Measurements from ENCODE around the gene PTPDC1. TPM values are rescaled to one million over a fixed set of nuclear protein-coding genes. Genes with fewer than 3 reads are reported as not detected.

PTPDC1 gene
- total RNA-seq, 2 donors from 2014 or later, result 11.7 to 12.2 TPM

DNA sequence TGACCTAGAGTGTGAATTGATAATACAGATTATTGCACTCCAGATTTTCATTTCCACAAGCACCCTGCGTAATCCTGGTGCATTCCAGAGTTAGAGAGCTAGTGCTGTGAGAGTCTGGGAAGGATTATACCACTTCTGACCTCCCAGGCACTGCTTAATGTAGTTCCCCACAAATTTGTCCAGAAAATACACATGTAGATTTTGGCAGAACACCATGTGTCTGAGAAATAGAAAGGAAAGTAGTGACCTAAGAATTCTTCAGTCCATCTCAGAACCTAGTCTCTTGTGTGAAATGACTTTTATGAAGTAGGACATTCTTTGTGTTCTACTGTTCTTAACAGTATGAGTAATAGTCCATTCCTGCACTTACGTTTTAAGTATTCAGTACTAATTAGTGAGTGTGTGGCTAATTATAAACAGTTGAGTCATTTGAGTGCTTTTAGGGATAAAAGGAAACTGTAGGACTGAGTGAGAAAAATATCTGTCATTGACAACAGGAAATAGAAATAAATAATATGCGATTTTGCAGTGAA is 27.8 kb upstream of the PTPDC1 start:
- intact Hi-C loops (cut with DNase I), result no loop called here
- Histone ChIP-seq H3K9me3 (no peaks in the 10 kb centered on the region), H3K4me1 (peaks cover 24% of the 10 kb centered on the region), H3K27me3 (no peaks in the 10 kb centered on the region), H3K4me3 (no peak overlapping the region), H3K27ac (peak overlapping the region; percentile 18 to 82 (median 40)), H3K36me3 (replicated peaks in 1 of 2; ENCODE audit: insufficient read depth in 1 of 2, low read depth in 2 of 2) (no peaks in the 10 kb centered on the region)
- DNase-seq, result peak in 2 of 4 donors; percentile 12 to 72
- ATAC-seq, result peak; percentile 89
- TF ChIP-seq, protein P1, sequence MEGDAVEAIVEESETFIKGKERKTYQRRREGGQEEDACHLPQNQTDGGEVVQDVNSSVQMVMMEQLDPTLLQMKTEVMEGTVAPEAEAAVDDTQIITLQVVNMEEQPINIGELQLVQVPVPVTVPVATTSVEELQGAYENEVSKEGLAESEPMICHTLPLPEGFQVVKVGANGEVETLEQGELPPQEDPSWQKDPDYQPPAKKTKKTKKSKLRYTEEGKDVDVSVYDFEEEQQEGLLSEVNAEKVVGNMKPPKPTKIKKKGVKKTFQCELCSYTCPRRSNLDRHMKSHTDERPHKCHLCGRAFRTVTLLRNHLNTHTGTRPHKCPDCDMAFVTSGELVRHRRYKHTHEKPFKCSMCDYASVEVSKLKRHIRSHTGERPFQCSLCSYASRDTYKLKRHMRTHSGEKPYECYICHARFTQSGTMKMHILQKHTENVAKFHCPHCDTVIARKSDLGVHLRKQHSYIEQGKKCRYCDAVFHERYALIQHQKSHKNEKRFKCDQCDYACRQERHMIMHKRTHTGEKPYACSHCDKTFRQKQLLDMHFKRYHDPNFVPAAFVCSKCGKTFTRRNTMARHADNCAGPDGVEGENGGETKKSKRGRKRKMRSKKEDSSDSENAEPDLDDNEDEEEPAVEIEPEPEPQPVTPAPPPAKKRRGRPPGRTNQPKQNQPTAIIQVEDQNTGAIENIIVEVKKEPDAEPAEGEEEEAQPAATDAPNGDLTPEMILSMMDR (IDR thresholded peaks at IDR 0.05), result no peak
- TF ChIP-seq POLR2A (IDR thresholded peaks at IDR 0.05), result peak in 2 of 3 donors; percentile 25 to 46
- WGBS, 2 donors, result 12% methylated on average over 3 of the region's 3 CpGs

DNA sequence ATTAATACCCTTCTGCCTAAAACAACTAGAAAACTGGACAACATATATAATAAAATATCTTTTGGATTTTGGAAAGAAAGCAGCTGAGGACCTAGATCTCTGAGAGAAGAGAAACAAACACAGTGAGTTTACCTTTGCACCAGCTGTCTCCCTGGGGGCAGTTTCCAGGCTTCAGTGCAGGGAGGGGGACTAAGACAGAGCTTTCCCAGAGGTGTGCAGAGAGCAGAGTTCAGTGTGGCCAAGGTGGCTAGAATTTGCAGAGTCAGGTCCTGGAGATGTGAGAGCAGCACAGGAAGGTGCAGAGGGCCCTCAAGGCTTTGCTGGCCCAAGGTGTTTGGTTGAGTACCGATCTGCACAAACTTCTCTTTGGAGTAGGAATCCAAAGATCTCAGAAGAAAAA is 26.3 kb upstream of the PTPDC1 start:
- Histone ChIP-seq H3K27me3 (no peaks in the 10 kb centered on the region), H3K4me3 (no peak overlapping the region), H3K27ac (peak overlapping the region in 2 of 4 donors; percentile 43 to 82), H3K4me1 (peaks cover 24% of the 10 kb centered on the region), H3K36me3 (replicated peaks in 1 of 2; ENCODE audit: insufficient read depth in 1 of 2, low read depth in 2 of 2) (no peaks in the 10 kb centered on the region), H3K9me3 (no peaks in the 10 kb centered on the region)
- ATAC-seq (peak; percentile 51), DNase-seq (peak in 3 of 4 donors; percentile 18 to 55 (median 53))
- TF ChIP-seq, protein P1 (IDR thresholded peaks at IDR 0.05), result no peak
- no peak for TF ChIP-seq POLR2A (IDR thresholded peaks at IDR 0.05)
- intact Hi-C loops (cut with DNase I), result no loop called here
- 39 to 45% methylated on average over 1 of the region's 1 CpG for WGBS, 2 donors

DNA sequence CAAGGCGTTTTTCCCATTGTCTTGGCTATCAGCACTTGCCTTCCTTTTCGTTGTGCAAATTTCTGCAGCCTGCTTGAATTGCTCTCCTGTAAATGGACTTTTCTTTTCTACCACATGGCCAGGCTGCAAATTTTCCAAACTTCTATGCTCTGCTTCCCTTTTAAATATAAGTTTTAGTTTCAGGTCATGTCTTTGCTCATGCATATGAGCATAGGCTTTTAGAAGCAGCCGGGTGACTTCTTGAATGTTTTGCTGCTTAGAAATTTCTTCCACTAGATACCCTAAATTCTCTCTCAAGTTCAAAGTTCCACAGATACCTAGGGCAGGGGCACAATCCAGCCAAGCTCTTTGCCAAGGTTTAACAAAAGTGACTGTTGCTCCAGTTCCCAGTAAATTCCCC is 22.4 kb upstream of the PTPDC1 start:
- TF ChIP-seq, protein P1 (IDR thresholded peaks at IDR 0.05), result no peak
- TF ChIP-seq POLR2A (IDR thresholded peaks at IDR 0.05), result no peak
- H3K27me3 ChIP-seq, result no peaks in the 10 kb centered on the region
- DNase-seq, result no peak
- no peak overlapping the region for H3K4me3 ChIP-seq
- intact Hi-C loops (cut with DNase I), result loop anchor here (5.0 kb wide), 1 partner anchor 150 kb away; no protein-coding TSS in a partner anchor
- no peak for ATAC-seq
- H3K4me1 ChIP-seq, result peaks cover 21% of the 10 kb centered on the region
- H3K9me3 ChIP-seq, result no peaks in the 10 kb centered on the region
- H3K27ac ChIP-seq, result no peak overlapping the region
- 95 to 97% methylated on average over 3 of the region's 3 CpGs for WGBS, 2 donors
- no peaks in the 10 kb centered on the region for H3K36me3 ChIP-seq (replicated peaks in 1 of 2; ENCODE audit: insufficient read depth in 1 of 2, low read depth in 2 of 2)

DNA sequence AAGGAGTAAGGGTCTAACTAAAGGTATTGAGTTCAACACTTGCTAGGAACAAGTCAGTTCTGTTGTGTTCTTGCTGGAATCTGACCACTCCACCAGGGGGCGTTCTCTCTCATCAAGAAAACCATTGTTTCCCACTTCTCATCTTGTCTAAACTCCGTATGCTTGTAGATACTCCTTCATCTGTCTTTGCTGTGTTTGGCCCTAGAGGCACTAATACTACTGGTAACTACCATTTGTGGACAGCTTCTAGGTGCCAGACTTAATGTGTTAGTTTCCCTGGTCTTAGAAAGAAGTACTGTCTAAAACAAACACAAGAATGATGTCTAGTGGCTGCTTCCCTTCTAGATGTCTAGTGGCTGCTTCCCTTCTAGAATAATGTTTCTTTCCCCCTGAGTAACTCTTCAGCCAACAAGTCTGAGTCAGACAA is 18.7 kb upstream of the PTPDC1 start:
- Histone ChIP-seq H3K4me3 (no peak overlapping the region), H3K9me3 (no peaks in the 10 kb centered on the region), H3K36me3 (replicated peaks in 1 of 2; ENCODE audit: insufficient read depth in 1 of 2, low read depth in 2 of 2) (no peaks in the 10 kb centered on the region), H3K27me3 (no peaks in the 10 kb centered on the region), H3K27ac (no peak overlapping the region), H3K4me1 (peaks cover 10% of the 10 kb centered on the region)
- peak; percentile 76 for ATAC-seq
- TF ChIP-seq, protein P1 (IDR thresholded peaks at IDR 0.05), result peak; percentile 69 to 86 (median 79)
- TF ChIP-seq POLR2A (IDR thresholded peaks at IDR 0.05), result no peak
- intact Hi-C loops (cut with DNase I), result no loop called here
- 1 to 3% methylated on average over 2 of the region's 2 CpGs for whole genome bisulfite sequencing, 2 donors
- DNase-seq, result peak; percentile 80 to 87 (median 82)

DNA sequence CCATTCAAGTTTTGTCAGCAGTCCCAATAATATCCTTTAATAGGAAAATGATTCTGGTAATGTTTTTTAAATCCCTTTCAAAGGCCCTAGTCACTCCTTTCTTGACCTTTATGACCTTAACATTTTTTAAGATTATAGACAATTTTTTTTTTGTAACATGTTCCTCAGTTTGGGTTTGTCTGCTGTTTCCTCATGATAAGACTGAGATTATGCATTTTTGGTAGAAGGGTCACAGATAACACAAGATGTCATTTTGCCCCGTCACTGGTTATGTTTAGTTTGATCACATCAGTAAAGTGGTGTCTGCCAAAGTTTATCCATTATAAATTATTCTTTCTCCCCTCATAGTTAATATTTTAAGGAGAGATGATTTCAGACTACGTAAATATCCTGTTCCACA is 16.0 kb upstream of the PTPDC1 start:
- TF ChIP-seq, protein P1 (IDR thresholded peaks at IDR 0.05), result no peak
- TF ChIP-seq POLR2A (IDR thresholded peaks at IDR 0.05), result no peak
- H3K4me3 ChIP-seq, result no peak overlapping the region
- ATAC-seq (no peak), DNase-seq (no peak)
- peaks cover 10% of the 10 kb centered on the region for H3K4me1 ChIP-seq
- no peaks in the 10 kb centered on the region for H3K27me3 ChIP-seq
- no peak overlapping the region for H3K27ac ChIP-seq
- intact Hi-C loops (cut with DNase I), result no loop called here
- 84 to 88% methylated on average over 2 of the region's 2 CpGs for WGBS, 2 donors
- H3K9me3 ChIP-seq, result no peaks in the 10 kb centered on the region
- H3K36me3 ChIP-seq (replicated peaks in 1 of 2; ENCODE audit: insufficient read depth in 1 of 2, low read depth in 2 of 2), result no peaks in the 10 kb centered on the region
